IPS-NIHi11 (cell line): Measurements from ENCODE around the gene HOXA6.
A peak's percentile ranks its signal among the peaks of the same experiment; 100 is the strongest.

ENCODE experiments used
- DNase-seq: peaks from one replicate; pipeline ENCODE4 v3.0.0; 2012; ENCODE audit warnings: mixed read lengths, low spot score

The HOXA6 gene

GRCh38 chr7:27149842-27150567 is 2.4 kb upstream of the HOXA6 start:
- no peak for DNase-seq

DNA sequence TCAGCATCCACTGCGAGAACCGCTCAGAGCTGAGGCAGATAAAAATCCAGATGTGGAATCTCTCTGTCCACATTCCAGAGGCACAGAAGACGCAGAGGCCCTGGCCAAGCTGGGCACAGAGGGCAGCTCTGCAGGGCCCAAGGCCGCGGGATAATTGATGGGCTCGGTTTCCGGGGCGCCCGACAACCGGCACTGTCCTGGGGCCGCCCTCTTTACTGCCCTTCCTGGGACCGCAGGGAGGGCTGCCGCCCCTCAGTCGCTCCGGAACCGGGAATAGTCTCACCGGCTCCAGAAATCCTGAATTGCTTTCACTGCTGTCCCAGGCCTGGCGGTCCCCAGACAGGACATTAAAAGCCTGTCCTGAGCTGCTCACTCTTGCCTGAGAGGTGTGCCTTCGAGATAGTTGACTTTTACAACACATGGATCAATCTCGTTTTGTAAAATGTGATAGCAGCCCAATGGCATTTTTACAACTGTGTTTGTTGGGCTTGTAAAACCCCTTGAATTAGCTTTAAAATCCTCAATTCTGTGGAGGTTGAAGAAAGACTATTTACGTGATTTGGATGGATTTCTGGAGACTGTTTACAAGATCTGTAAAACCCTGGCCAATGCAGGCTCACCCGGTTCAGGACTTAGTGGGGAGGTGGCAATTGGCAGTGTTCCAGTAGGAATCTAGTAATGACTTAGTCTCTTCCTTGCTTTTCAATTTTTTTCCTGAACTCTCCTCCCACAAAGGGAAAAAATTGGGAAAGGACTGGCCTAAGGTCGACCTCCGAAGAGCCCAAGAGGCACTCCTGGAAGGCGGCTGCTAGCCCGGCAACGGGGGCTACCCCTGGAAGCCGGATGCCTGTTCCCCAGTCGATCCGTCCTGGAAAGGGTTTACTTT is 1.4 kb upstream of the HOXA6 start:
- DNase-seq = no peak

DNA sequence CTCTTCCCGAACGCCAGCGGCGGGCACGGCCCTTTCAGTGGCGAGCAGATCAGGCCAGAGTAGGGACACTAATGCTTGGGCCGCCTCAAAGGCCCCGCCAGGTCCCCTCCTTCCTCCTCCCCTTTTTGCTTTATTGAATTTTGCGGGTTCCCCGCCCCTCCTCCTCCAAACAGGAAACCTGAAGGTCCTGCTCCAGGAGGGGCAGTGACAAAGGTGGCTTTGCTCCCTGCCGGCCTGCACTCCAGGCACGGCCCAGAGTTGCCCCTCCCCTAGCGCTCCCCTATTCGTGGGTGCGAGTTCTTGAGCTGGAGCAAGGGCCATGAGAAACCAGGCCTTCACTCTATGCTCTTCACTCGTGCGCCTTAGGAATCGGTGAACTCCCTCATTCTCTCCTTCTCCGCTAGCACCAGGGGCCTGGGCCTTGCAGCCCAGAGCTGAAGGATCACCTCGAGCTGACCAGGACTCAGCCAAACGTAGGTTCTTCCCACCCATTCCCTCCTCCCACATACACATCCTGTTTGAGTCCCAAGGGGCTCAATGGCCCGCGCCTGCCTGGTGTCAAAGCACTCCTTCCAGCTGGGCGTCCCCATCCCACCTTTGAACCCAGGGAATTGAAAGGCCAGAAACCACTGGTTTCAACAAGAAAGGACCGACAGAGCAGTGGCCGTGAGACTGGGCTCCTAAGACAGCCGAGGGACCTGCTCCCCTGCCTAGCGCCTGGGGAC is 619 bp upstream of the HOXA6 start:
- peak; percentile 40 for DNase-seq

- no peak for DNase-seq
These were observed 929 bp downstream of the HOXA6 start for GRCh38 chr7:27146491-27147198.

DNA sequence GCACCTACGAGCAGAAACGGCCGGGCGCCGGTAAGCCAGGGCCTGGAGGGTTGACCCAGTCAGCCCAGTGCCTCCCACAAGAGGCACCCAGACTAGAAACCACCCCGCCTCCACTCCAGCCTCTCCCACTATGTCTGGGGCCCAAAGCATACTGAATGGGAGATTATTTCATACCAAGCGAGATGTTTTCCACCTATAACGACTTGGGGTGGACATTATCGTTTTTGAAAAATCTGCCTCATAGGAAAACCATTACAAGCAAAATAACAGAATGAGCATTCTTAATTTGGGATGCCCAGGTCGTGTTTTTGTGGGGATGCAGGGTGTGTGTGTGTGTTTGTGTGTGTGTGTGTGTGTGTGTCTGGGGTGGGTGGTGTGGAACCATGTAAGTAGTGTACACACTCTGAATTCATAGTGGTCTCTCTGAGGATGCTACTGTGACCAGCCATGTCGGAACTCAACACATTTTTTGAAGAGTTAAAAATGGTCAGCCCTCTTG is 1.6 kb downstream of the HOXA6 start:
- no peak for DNase-seq

DNA sequence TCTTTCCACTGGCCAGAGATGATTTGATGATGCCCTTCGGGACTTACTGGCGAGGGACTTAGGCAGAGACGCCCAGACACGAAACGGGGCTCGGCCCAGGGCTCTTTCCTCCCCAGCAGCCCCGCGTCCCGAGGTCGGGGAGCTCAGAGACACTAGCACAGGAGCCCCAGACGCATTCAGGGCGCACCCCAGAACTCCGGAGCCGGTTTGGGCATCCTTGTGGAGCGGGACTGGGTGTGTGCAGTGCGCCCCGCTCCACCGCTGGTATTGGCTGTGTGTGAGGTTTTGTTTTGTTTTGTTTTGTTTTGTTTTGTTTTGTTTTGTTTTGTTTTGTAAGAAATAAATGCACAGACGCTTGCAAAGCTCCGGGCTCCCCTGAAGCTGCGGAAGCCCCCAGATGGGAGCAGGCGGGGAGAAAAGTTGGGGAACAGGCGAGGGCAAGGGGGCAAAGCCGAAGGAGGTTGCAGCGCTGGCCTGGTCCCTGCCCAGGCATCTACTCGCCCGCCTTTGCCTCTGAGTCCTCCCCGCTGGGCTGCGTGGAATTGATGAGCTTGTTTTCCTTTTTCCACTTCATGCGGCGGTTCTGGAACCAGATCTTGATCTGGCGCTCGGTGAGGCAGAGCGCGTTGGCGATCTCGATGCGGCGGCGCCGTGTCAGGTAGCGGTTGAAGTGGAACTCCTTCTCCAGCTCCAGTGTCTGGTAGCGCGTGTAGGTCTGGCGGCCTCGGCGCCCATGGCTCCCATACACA is 2.2 kb downstream of the HOXA6 start:
- DNase-seq = no peak

DNA sequence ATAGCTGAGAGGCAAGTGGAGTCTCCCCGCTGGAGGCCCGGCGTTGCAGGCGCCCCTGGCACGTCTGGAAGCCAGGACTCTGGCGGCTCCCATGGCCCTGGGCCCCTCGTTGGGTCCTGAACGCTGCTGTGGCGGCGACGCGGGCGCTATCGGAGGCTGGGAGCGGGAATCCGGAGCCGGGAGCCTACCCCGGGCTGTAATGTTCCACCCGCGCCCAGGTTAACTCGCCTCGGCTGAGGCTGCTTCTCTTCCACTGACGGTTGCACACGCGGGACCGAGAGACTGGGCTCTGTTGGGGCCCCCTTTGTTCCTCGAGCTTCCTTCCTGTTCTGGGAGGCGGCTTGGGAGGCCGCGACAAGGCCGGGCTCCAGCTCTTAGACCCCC is 2.8 kb downstream of the HOXA6 start:
- DNase-seq = peak; percentile 19

GRCh38 chr7:27143950-27144780 is 3.4 kb downstream of the HOXA6 start:
- DNase-seq = no peak

DNA sequence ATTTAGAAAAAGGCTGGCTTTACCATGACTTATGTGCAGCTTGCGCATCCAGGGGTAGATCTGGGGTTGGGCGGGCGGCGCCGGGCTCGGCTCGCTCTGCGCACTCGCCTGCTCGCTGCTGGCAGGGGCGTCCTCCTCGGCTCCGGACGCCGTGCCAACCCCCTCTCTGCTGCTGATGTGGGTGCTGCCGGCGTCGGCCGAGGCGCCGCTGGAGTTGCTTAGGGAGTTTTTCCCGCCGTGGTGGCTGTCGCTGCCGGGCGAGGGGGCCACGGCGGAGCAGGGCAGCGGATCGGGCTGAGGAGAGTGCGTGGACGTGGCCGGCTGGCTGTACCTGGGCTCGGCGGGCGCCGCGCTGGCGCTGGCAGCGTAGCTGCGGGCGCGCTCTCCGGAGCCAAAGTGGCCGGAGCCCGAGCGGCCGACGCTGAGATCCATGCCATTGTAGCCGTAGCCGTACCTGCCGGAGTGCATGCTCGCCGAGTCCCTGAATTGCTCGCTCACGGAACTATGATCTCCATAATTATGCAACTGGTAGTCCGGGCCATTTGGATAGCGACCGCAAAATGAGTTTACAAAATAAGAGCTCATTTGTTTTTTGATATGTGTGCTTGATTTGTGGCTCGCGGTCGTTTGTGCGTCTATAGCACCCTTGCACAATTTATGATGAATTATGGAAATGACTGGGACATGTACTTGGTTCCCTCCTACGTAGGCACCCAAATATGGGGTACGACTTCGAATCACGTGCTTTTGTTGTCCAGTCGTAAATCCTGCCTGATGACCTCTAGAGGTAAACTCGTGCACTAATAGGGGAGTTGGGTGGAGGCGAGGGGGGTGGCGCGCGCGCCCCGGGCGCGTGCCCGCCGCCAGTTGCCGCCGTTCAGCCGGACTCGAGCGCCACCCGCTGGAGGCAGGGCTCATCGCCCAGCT is 4.3 kb downstream of the HOXA6 start, which contains the start of gene HOXA5:
HOXA5 (minus strand) TSS at position 659 of the 927 bp plus-strand sequence; CDS start at position 585, 74 bp downstream.
- DNase-seq = peak; percentile 90

DNA sequence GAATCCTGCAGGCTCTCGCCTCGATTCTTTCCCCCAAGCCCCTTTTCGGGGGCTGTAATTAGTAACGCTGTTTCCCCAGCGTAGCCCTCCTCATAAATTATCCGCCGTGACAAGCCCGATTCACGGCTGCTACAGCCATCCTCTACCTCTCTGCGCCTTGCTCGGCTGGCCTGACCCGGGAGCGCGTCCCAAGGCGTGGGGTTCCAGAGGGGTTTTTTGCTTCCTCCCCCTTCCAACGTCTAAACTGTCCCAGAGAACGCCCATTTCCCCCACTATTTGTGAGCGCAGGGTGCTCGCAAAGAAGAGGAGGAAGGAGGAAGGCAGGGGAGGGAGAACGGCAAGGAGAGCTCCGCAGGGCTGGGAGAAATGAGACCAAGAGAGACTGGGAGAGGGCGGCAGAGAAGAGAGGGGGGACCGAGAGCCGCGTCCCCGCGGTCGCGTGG is 5.0 kb downstream of the HOXA6 start:
- DNase-seq = peak; percentile 15

DNA sequence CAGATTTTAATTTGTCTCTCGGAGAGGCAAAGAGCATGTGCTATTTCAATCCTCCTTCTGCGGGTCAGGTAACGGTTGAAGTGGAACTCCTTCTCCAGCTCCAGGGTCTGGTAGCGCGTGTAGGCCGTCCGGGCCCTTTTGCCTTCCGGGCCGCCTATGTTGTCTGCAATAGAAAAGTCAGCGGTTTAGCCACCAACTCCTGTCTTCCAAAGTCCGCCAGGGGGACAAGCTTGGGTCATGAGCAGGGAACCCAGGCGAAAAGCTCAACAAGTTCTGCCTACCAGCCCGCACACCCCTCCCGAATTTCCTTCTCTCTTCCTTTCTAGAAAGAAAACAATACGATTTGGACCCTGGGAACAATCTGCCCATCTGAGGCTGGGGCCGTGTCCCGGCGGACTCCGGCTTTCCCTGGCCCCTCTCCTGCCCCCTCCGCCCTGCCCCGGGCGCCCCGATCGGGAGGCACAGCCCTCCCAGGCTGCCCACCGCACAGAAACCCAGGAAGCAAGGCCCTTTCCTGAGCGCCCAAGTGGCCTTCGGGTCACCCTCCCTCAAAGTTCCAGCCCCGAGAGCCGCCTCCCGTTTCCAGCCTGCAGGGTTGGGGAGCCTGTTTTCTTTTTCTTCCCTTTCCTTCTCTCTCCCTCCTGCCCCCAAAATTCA is 5.5 kb downstream of the HOXA6 start:
- peak; percentile 40 for DNase-seq

DNA sequence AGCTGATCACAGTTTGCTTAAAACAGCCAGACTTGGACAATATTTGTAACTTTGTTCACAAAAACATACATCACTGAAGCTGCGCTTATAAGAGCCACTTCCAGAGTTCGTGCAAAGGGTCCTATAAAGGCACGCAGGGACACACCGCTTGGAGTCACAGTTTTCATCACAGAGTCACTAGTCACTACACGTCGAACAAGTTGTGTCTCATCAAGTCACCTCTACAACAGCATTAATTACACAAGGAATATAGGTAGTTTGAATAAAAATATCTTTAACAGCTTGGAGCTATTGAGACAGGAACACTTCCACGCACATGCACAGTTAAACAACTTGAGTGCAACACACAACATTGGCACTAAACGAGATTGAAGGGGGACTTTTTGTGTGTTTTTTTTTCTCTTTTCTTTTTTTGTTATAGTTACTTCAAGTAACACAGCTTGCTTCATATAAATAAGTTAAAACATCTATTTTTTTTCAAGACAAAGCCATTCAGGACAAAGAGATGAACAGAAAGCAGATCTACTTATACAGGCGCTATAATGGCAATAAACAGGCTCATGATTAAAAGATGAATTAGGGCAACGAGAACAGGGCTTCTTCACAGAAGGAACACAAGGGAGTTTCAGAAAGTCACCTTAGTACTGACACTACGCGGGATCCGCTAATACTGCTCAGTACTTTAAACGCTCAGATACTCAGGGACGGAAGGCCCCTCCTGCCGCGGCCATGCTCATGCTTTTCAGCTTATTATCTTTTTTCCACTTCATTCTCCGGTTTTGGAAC is 6.2 kb downstream of the HOXA6 start:
- no peak for DNase-seq

- DNase-seq = no peak
These were observed 7.3 kb downstream of the HOXA6 start for GRCh38 chr7:27140126-27140857.

- DNase-seq = peak; percentile 39
These were observed 8.0 kb downstream of the HOXA6 start for GRCh38 chr7:27139334-27140125.

GRCh38 chr7:27138985-27139333 is 8.6 kb downstream of the HOXA6 start:
- no peak for DNase-seq

- DNase-seq = no peak
These were observed 9.1 kb downstream of the HOXA6 start for GRCh38 chr7:27138472-27138871.
